Cardiac muscle cell (in vitro differentiated cells and primary cell): ENCODE data around the gene CFTR. TPM values are rescaled to one million over a fixed set of nuclear protein-coding genes. Genes with fewer than 3 reads are reported as not detected.

Experiments
- DNase-seq, 2 donors: peaks; one replicate each; pipeline versions ENCODE4 v3.0.0 to v3.0.0-alpha.2; 2010 to 2017; ENCODE audit warnings: low read depth in 1 of 2, low spot score in 1 of 2
- H3K27ac ChIP-seq: fragments of 200-600 bp; sonication (generic); 2 replicates; pipeline ENCODE4 v1.5.1; 2016
- H3K27me3 ChIP-seq: fragments of 200-600 bp; sonication (generic); 2 replicates; pipeline ENCODE4 v1.6.0; 2016; ENCODE audit warnings: control low read depth
- H3K36me3 ChIP-seq: fragments of 200-600 bp; sonication (generic); 2 replicates; pipeline ENCODE4 v1.5.1; 2016; ENCODE audit warnings: control low read depth
- H3K4me1 ChIP-seq: fragments of 200-600 bp; sonication (generic); 2 replicates; pipeline ENCODE4 v1.8.1; 2017; ENCODE audit warnings: low read depth, mild to moderate bottlenecking, mixed run types
- H3K4me3 ChIP-seq: fragments of 200-600 bp; sonication (generic); 2 replicates; pipeline ENCODE4 v1.5.1; 2016; ENCODE audit warnings: mild to moderate bottlenecking
- H3K9me3 ChIP-seq: fragments of 200-600 bp; sonication (generic); 2 replicates; pipeline ENCODE4 v1.5.1; 2017; ENCODE audit warnings: low read depth, mild to moderate bottlenecking, control low read depth
- CTCF ChIP-seq: IDR thresholded peaks from 2 replicates; pipeline ENCODE4 v1.5.1; 2012; ENCODE audit warnings: low read depth, mild to moderate bottlenecking, low read length
- polyA plus RNA-seq: library from polyadenylated mRNA; unstranded; fragments of >200 nt; fragmentation: Nextera tagmentation; extraction: Ambion mirVana; gene quantifications from 2 replicates; pipeline ENCODE4 v1.2.1, GENCODE V29; 2016
- total RNA-seq: library from RNA; depleted of rRNA; stranded (reverse); fragments of >200 nt; gene quantifications from 2 replicates; pipeline ENCODE4 v1.2.3, GENCODE V29; 2016

Gene CFTR
- total and polyA plus RNA-seq, 2 experiments from 2014 or later, result 8.8 to 12.0 TPM

DNA sequence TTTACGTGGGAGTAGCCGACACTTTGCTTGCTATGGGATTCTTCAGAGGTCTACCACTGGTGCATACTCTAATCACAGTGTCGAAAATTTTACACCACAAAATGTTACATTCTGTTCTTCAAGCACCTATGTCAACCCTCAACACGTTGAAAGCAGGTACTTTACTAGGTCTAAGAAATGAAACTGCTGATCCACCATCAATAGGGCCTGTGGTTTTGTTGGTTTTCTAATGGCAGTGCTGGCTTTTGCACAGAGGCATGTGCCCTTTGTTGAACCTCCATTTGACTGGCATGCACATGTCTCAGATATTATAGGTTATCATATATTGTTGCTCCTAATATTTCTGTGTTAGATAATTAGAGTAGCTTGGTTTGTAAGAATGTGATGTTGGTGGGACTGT is 123.8 kb downstream of the CFTR start:
- no peaks in the 10 kb centered on the region for H3K36me3 ChIP-seq
- H3K27ac ChIP-seq, result no peak overlapping the region
- H3K4me1 ChIP-seq, result no peaks in the 10 kb centered on the region
- no peak for DNase-seq
- no peak overlapping the region for H3K4me3 ChIP-seq
- no peaks in the 10 kb centered on the region for H3K27me3 ChIP-seq
- TF ChIP-seq CTCF, result no peak
- no peaks in the 10 kb centered on the region for H3K9me3 ChIP-seq

DNA sequence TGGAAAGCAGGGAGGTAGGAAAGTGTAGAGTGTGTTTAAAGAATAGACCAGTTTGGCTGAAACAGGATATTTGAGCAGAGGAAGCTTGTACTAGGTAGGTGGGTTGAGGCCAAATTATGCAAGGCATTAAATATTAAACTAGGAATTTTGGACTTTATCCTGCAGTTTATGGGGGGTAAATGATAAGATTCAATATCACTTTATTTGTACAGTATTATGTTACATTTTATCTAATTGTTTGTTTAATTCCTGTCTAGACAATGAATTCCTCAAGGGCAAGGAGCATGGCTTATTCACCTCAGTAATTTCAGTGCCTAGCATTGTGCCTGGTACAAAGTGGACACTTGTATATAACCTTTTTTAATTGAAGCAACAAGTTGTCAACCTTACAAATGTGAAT is 125.9 kb downstream of the CFTR start:
- Histone ChIP-seq H3K27me3 (no peaks in the 10 kb centered on the region), H3K36me3 (no peaks in the 10 kb centered on the region), H3K27ac (no peak overlapping the region), H3K4me1 (no peaks in the 10 kb centered on the region), H3K4me3 (no peak overlapping the region), H3K9me3 (no peaks in the 10 kb centered on the region)
- no peak for DNase-seq
- no peak for TF ChIP-seq CTCF

DNA sequence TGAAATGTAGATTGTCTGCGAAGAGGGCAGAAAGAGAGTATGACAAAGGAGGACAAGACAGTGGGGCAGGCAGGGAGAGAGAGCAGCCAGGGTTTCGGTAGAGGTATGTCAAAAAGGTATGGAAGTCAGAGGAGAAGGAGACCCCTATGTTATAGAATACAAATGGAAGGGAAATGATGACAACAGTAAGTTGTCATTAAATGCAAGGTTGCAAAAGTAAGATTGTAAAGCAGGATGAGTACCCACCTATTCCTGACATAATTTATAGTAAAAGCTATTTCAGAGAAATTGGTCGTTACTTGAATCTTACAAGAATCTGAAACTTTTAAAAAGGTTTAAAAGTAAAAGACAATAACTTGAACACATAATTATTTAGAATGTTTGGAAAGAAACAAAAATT is 126.3 kb downstream of the CFTR start:
- Histone ChIP-seq H3K4me3 (no peak overlapping the region), H3K36me3 (no peaks in the 10 kb centered on the region), H3K27ac (no peak overlapping the region), H3K4me1 (peaks cover under 1% of the 10 kb centered on the region), H3K9me3 (no peaks in the 10 kb centered on the region), H3K27me3 (no peaks in the 10 kb centered on the region)
- no peak for DNase-seq
- no peak for TF ChIP-seq CTCF

GRCh38 chr7:117610396-117610795 is 130.6 kb downstream of the CFTR start:
- H3K4me3 ChIP-seq, result no peak overlapping the region
- no peaks in the 10 kb centered on the region for H3K9me3 ChIP-seq
- no peak for DNase-seq
- no peak overlapping the region for H3K27ac ChIP-seq
- TF ChIP-seq CTCF, result no peak
- peaks cover 6% of the 10 kb centered on the region for H3K4me1 ChIP-seq
- no peaks in the 10 kb centered on the region for H3K36me3 ChIP-seq
- H3K27me3 ChIP-seq, result no peaks in the 10 kb centered on the region

DNA sequence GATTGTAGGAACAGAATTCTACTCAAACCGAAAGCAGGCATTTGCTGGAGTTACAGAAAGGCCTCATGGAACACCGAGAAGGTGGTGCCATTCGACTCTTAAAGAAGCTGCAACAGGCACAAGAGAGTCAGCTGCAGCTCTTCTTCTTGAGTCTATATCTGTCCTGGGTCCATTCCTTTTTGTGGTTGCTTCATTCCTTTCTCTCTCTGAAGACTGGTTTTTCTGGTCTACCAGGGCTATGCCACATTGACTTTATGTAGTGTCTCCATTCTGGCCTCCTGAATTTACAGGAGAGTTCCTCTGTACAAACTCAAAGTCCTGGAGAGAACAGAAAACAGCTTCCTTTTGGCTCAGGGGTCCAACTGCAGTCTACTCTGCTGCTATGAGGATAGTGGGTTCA is 132.8 kb downstream of the CFTR start:
- H3K36me3 ChIP-seq, result no peaks in the 10 kb centered on the region
- no peak overlapping the region for H3K27ac ChIP-seq
- TF ChIP-seq CTCF, result no peak
- no peaks in the 10 kb centered on the region for H3K27me3 ChIP-seq
- DNase-seq, result no peak
- H3K9me3 ChIP-seq, result no peaks in the 10 kb centered on the region
- no peak overlapping the region for H3K4me3 ChIP-seq
- H3K4me1 ChIP-seq, result peaks cover 6% of the 10 kb centered on the region

DNA sequence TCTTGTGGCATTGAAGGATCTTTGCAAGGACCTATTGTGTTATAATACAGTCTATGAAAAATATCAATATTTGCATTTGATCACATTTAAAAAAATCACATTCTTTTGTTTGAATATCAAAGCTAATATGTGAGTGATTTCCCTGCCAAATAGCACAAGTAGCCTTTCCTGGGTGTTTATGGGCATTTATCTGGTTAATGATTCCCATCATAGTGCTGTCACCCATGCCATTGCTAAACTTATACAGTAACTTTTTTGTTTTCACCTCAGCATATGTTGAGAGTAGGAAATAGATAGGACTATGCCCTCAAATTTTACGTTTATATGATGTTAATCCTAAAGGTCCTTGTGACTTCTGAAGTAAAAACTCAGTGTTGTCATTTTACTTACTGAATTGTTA is 136.9 kb downstream of the CFTR start:
- no peak overlapping the region for H3K4me3 ChIP-seq
- H3K27me3 ChIP-seq, result no peaks in the 10 kb centered on the region
- TF ChIP-seq CTCF, result no peak

More for the DNA sequence above, 136.9 kb downstream of the CFTR start:
- peaks cover under 1% of the 10 kb centered on the region for H3K4me1 ChIP-seq
- no peaks in the 10 kb centered on the region for H3K9me3 ChIP-seq
- no peak for DNase-seq
- H3K36me3 ChIP-seq, result no peaks in the 10 kb centered on the region
- no peak overlapping the region for H3K27ac ChIP-seq
